Psoas muscle (tissue), 8 donors: Measurements from ENCODE around the gene XPA. TPM values are rescaled to one million over a fixed set of nuclear protein-coding genes. Genes with fewer than 3 reads are reported as not detected.

ENCODE experiments used
- ATAC-seq, 4 donors: fragments of 200-7000 bp; cut with Tn5 transposase; one replicate each; pipeline ENCODE4 v1.9.1; 2020; ENCODE audit warnings: moderate library complexity in 3 of 4, mild to moderate bottlenecking in 2 of 4
- DNase-seq, 2 donors: peaks; one replicate each; pipeline ENCODE4 v3.0.0-alpha.2; 2020
- H3K27ac ChIP-seq: fragments of 200-600 bp; one replicate; pipeline ENCODE4 v1.8.0; 2022
- H3K27me3 ChIP-seq, 3 donors: fragments of 200-600 bp in 1 of 3; one replicate each; pipeline versions ENCODE4 v1.6.1 to v1.8.0; 2013 to 2022; ENCODE audit warnings: low read length in 2 of 3, mild to moderate bottlenecking in 2 of 3, moderate library complexity in 1 of 3; ENCODE audit not compliant: insufficient read depth in 3 of 3
- H3K36me3 ChIP-seq, 2 donors: fragments of 200-600 bp in 1 of 2; one replicate each; pipeline versions ENCODE4 v1.6.1 to v1.8.0; 2013 to 2022; ENCODE audit warnings: low read depth in 1 of 2, mild to moderate bottlenecking in 1 of 2, moderate library complexity in 1 of 2; ENCODE audit not compliant: insufficient read depth in 1 of 2
- H3K4me1 ChIP-seq: fragments of 200-600 bp; one replicate; pipeline ENCODE4 v1.8.0; 2022
- H3K4me3 ChIP-seq: fragments of 200-600 bp; one replicate; pipeline ENCODE4 v1.8.0; 2022; ENCODE audit warnings: mild to moderate bottlenecking
- H3K9me3 ChIP-seq: fragments of 200-600 bp; one replicate; pipeline ENCODE4 v1.8.0; 2022
- CTCF ChIP-seq: fragments of 200-600 bp; IDR thresholded peaks from one replicate; pipeline ENCODE4 v1.8.0; 2022; ENCODE audit warnings: antibody characterized with exemption
- WGBS, 3 donors: extraction: QIAGEN DNeasy Blood & Tissue Kit; methylation state at CpG; one replicate each; pipeline versions ENCODE4 v1.1.6 to v1.1.7; 2013; 5-methylcytosine and 5-hydroxymethylcytosine counted together
- intact Hi-C, 2 donors: fragments of 100-400 bp; cut with DNase I; formaldehyde crosslinking; loops; one replicate each; pipeline versions ENCODE4 v1.11.0 to v1.14.2; 2022
- polyA plus RNA-seq, 3 donors: library from polyadenylated mRNA; stranded (reverse); fragments of 200-250 nt; gene quantifications; one replicate each; pipeline ENCODE4 v1.2.3, GENCODE V29; 2013
- total RNA-seq, 4 donors: library from RNA; stranded (reverse); fragmentation: NEBNext Ultra II Directional in 2 of 4; extraction: Animal tissue kit (Norgen Biotek cat#: 25700) in 2 of 4; gene quantifications; one replicate each; pipeline versions ENCODE4 v1.2.1 to v1.2.4, GENCODE V29; 2021 to 2023
- donor health status: healthy with polysubstance abuse.
- donor health status: DM: no; HTN: no; CAD: no; lungs with moderate emphysema.
- donor health status: Bipolar disorder and iron deficiency.
- donor health status: healthy.
- donor health status: DM: yes; HTN: yes; CAD: no.
- donor health status: DM: no; HTN: no; CAD: no.
- donor health status: DM: no; HTN: no; CAD: no.
- donor health status: DM: yes; HTN: yes; CAD: no.

The XPA gene
- total and polyA plus RNA-seq, 7 donors: 5.2 to 17.6 (median 10.5) TPM

GRCh38 chr9:97632985-97633858, 63.9 kb downstream of the XPA start, which contains the start of the genes NCBP1 and TSTD2:
NCBP1 (plus strand) TSS chr9:97633821; CDS start chr9:97633882, 61 bp downstream.
TSTD2 (minus strand) TSS chr9:97633368; CDS start chr9:97627562, 5,806 bp downstream.
- TF ChIP-seq CTCF: no peak
- intact Hi-C loops: loop anchor here in 1 of 2 donors (5.0 kb wide), 1 partner anchor 856 kb away; the partner anchor contains the start of gene ZNF510
- peak within 1 kb of the TSS; percentile 90 for H3K4me3 ChIP-seq
- no peaks in the 10 kb centered on the region for H3K9me3 ChIP-seq
- peaks cover 65% of the 10 kb centered on the region for H3K4me1 ChIP-seq
- 0 to 1% (median 1%) methylated on average over 68 to 83 of the region's 83 CpGs for WGBS, 3 donors
- peak; percentile 90 to 94 (median 91) for ATAC-seq
- H3K36me3 ChIP-seq: no peaks in the 10 kb centered on the region
- H3K27ac ChIP-seq: peak within 1 kb of the TSS; percentile 94
- peak; percentile 97 to 99 for DNase-seq
- H3K27me3 ChIP-seq: no peaks in the 10 kb centered on the region

GRCh38 chr9:97632248-97632984, 64.7 kb downstream of the XPA start:
- ATAC-seq (peak; percentile 13 to 32 (median 15)), DNase-seq (peak; percentile 55 to 78)
- WGBS, 3 donors: 1 to 2% (median 2%) methylated on average over 27 of the region's 27 CpGs
- H3K4me1 ChIP-seq: peaks cover 63% of the 10 kb centered on the region
- H3K27me3 ChIP-seq: no peaks in the 10 kb centered on the region
- peaks cover 0 to under 1% of the 10 kb centered on the region in 2 donors for H3K36me3 ChIP-seq
- H3K27ac ChIP-seq: peak overlapping the region; percentile 94
- H3K9me3 ChIP-seq: no peaks in the 10 kb centered on the region
- no peak for TF ChIP-seq CTCF
- intact Hi-C loops: loop anchor here in 1 of 2 donors (5.0 kb wide), 1 partner anchor 855 kb away; the partner anchor contains the start of gene ZNF510
- H3K4me3 ChIP-seq: peak overlapping the region; percentile 90

- Histone ChIP-seq H3K27me3 (no peaks in the 10 kb centered on the region), H3K9me3 (no peaks in the 10 kb centered on the region), H3K4me1 (peaks cover 60% of the 10 kb centered on the region), H3K27ac (peak overlapping the region; percentile 30), H3K36me3 (peaks cover 5 to 19% of the 10 kb centered on the region in 2 donors), H3K4me3 (no peak overlapping the region)
- intact Hi-C loops: loop anchor here in 1 of 2 donors (5.0 kb wide), 1 partner anchor 853 kb away; the partner anchor contains the start of gene ZNF510
- no peak for TF ChIP-seq CTCF
- ATAC-seq (no peak), DNase-seq (no peak)
Observed at GRCh38 chr9:97630591-97630990, 66.5 kb downstream of the XPA start.

- H3K27me3 ChIP-seq: no peaks in the 10 kb centered on the region
- H3K9me3 ChIP-seq: no peaks in the 10 kb centered on the region
- peak overlapping the region; percentile 30 for H3K27ac ChIP-seq
- H3K4me1 ChIP-seq: peaks cover 52% of the 10 kb centered on the region
- H3K36me3 ChIP-seq: peaks cover 6 to 33% of the 10 kb centered on the region in 2 donors
- no peak for TF ChIP-seq CTCF
- DNase-seq (no peak), ATAC-seq (no peak)
- no peak overlapping the region for H3K4me3 ChIP-seq
- intact Hi-C loops: no loop called here
Observed at GRCh38 chr9:97629156-97629555, 68.0 kb downstream of the XPA start.
